ENCODE measurements around the gene CELSR3. TPM values are rescaled to one million over a fixed set of nuclear protein-coding genes. Genes with fewer than 3 reads are reported as not detected.

CELSR3 gene
- total RNA-seq, 2 experiments from 2014 or later: 15.8 to 17.8 TPM

- H3K27ac Mint-ChIP-seq: no peak overlapping the region
Observed at GRCh38 chr3:48595526-48596121, 67.1 kb downstream of the CELSR3 start.

GRCh38 chr3:48595075-48595525 lies 67.6 kb downstream of the CELSR3 start, which contains the start of gene COL7A1:
Gene COL7A1 (minus strand): TSS chr3:48595329. CDS start chr3:48595159, 170 bp downstream.
- Mint-ChIP-seq H3K27me3 (peaks cover 16% of the 10 kb centered on the region), H3K9me3 (no peaks in the 10 kb centered on the region), H3K4me3 (no peak within 1 kb of the TSS), H3K4me1 (ENCODE audit: low read depth) (peaks cover 5% of the 10 kb centered on the region), H3K36me3 (ENCODE audit: low read depth) (peaks cover 6% of the 10 kb centered on the region), H3K27ac (no peak within 1 kb of the TSS)
- DNase-seq (peak; percentile 39), ATAC-seq (peak; percentile 28)
- POLR2A ChIA-PET: no interaction called here
- no peak for TF ChIP-seq CTCF (IDR thresholded peaks at IDR 0.05)
- intact Hi-C loops (cut with micrococcal nuclease): no loop called here
- CTCF ChIA-PET: interaction anchor here (1.4 kb wide), 1 partner anchor 40 kb away, joined by 4 read pairs; the partner anchor contains the start of gene SLC26A6

More at GRCh38 chr3:48595526-48596121, 67.1 kb downstream of the CELSR3 start:
- DNase-seq: peak; percentile 34
- H3K9me3 Mint-ChIP-seq: no peaks in the 10 kb centered on the region
- peaks cover 5% of the 10 kb centered on the region for H3K4me1 Mint-ChIP-seq (ENCODE audit: low read depth)
- peak; percentile 21 for ATAC-seq
- peaks cover 16% of the 10 kb centered on the region for H3K27me3 Mint-ChIP-seq
- no peak for TF ChIP-seq CTCF (IDR thresholded peaks at IDR 0.05)
- no peak overlapping the region for H3K4me3 Mint-ChIP-seq
- ChIA-PET POLR2A (no interaction called here), CTCF (interaction anchor here (1.4 kb wide), 1 partner anchor 40 kb away, joined by 4 read pairs; the partner anchor contains the start of gene SLC26A6)
- intact Hi-C loops (cut with micrococcal nuclease): no loop called here
- peaks cover 7% of the 10 kb centered on the region for H3K36me3 Mint-ChIP-seq (ENCODE audit: low read depth)

GRCh38 chr3:48594417-48595049 lies 68.2 kb downstream of the CELSR3 start:
- ATAC-seq: peak; percentile 5
- no peak for DNase-seq
- intact Hi-C loops (cut with micrococcal nuclease): no loop called here
- Mint-ChIP-seq H3K4me3 (no peak overlapping the region), H3K27me3 (peaks cover 16% of the 10 kb centered on the region), H3K9me3 (no peaks in the 10 kb centered on the region), H3K4me1 (ENCODE audit: low read depth) (peaks cover 5% of the 10 kb centered on the region), H3K27ac (no peak overlapping the region), H3K36me3 (ENCODE audit: low read depth) (peaks cover 5% of the 10 kb centered on the region)
- CTCF ChIA-PET: interaction anchor here (1.4 kb wide), 1 partner anchor 41 kb away, joined by 4 read pairs; the partner anchor contains the start of gene SLC26A6
- POLR2A ChIA-PET: no interaction called here
- TF ChIP-seq CTCF (IDR thresholded peaks at IDR 0.05): no peak

- Mint-ChIP-seq H3K27me3 (peaks cover 22% of the 10 kb centered on the region), H3K4me3 (no peak overlapping the region), H3K36me3 (ENCODE audit: low read depth) (no peaks in the 10 kb centered on the region), H3K4me1 (ENCODE audit: low read depth) (peaks cover 5% of the 10 kb centered on the region), H3K27ac (no peak overlapping the region), H3K9me3 (no peaks in the 10 kb centered on the region)
- intact Hi-C loops (cut with micrococcal nuclease): no loop called here
- TF ChIP-seq CTCF (IDR thresholded peaks at IDR 0.05): no peak
- DNase-seq: no peak
- CTCF ChIA-PET: no interaction called here
- POLR2A ChIA-PET: no interaction called here
- ATAC-seq: no peak
Observed at GRCh38 chr3:48593337-48593736, 69.3 kb downstream of the CELSR3 start.

- H3K4me1 Mint-ChIP-seq (ENCODE audit: low read depth): peaks cover 5% of the 10 kb centered on the region
- intact Hi-C loops (cut with micrococcal nuclease): no loop called here
- no peak overlapping the region for H3K4me3 Mint-ChIP-seq
- H3K36me3 Mint-ChIP-seq (ENCODE audit: low read depth): no peaks in the 10 kb centered on the region
- H3K27ac Mint-ChIP-seq: no peak overlapping the region
- no peak for ATAC-seq
- ChIA-PET CTCF (no interaction called here), POLR2A (no interaction called here)
- no peak for TF ChIP-seq CTCF (IDR thresholded peaks at IDR 0.05)
- no peaks in the 10 kb centered on the region for H3K9me3 Mint-ChIP-seq
- peaks cover 26% of the 10 kb centered on the region for H3K27me3 Mint-ChIP-seq
- no peak for DNase-seq
Observed at GRCh38 chr3:48592519-48593087, 70.1 kb downstream of the CELSR3 start.

All from activated CD8-positive, alpha-beta T cell treated with anti-CD3 and anti-CD28 coated beads for 36 hours (primary cell).